NCI-H1436 treated with DMSO at 0.1 percent for 48 hours (cell line): ENCODE data around the gene SAP30BP.

Experiments used
- DNase-seq: peaks from one replicate; lab custom pipeline; 2025; lab: John Stamatoyannopoulos, UW

Gene SAP30BP

DNA sequence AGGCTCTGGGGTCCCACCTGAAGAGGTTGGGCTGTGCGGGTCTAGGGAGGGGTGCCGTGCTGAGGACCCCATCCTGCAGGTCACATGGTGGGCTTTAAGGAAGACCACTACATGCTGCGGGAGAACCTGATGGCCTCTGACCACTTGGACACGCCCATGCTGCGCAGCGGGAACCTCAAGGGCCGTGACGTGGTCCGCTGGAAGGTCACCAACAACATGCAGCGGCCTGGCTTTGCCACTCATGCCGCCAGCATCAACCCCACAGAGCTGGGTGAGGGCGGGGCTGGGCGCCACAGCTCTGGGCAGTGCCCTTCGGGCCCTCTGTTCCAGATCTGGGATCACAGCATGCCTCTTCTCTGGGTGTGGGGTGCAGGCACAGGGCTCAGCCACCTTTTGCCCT, 72.7 kb downstream of the SAP30BP start:
- DNase-seq, result no peak

DNA sequence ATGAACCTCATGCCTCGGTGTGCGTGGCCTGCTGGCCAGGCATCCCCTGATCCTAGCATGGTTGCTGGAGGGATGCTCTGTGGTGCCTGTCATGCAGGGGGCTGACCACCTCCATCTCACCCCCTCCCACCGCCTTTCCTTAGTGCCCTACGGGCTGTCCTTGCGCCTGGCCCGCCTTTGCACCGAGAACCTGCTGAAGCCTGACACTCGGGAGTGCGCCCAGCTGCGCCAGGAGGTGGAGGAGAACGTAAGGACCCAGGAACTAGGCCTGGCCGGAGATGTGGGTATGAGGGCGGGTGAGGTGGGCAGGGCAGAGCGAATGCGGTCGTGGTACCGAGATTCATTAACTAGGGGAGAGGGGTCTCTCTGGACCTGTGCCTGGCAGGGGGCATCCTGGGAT, 73.1 kb downstream of the SAP30BP start:
- DNase-seq, result no peak

DNA sequence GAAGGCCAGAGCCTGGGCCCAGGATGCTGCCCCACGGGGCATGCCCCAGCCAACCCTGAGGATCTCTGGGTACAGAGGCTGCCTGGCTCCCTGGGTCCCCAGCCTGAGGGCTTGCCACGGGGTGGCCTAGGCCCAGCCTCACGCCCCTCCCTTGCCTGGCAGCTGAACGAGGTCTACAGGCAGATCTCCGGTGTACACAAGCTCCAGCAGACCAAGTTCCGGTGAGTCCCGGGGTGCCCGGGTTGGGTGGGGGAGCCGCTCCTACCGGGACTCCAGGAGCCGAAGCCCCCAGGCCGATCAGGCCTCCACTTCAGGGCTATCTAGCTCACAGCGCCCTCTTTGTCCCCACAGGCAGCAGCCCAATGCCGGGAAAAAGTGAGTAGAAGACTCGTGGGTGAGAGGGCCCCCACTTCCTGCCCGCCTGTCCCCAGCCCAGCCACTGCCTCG, 73.5 kb downstream of the SAP30BP start:
- no peak for DNase-seq

DNA sequence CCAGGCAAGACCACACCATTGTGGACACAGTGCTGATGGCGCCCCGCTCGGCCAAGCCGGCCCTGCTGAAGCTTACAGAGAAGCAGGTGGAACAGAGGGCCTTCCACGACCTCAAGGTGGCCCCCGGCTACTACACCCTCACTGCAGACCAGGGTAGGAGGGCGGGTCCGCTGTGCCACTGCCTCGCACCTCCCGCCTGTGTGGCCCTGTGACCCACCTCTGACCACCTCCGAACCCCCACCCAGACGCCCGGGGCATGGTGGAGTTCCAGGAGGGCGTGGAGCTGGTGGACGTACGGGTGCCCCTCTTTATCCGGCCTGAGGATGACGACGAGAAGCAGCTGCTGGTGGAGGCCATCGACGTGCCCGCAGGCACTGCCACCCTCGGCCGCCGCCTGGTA, 75.2 kb downstream of the SAP30BP start:
- no peak for DNase-seq

- DNase-seq, result no peak
These were observed 76.6 kb downstream of the SAP30BP start for GRCh38 chr17:75743625-75744206.

DNA sequence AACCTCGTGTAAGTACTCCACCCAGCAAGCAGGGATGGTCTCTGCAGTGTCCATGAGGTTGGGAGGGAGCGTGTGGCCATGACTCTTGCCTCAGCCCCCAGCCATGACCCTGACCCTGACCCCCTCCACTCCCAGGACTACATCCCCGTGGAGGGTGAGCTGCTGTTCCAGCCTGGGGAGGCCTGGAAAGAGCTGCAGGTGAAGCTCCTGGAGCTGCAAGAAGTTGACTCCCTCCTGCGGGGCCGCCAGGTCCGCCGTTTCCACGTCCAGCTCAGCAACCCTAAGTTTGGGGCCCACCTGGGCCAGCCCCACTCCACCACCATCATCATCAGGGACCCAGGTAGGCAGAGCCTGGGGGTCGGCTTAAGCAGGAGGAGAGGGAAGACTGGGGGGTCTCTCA, 81.6 kb downstream of the SAP30BP start:
- DNase-seq, result no peak

DNA sequence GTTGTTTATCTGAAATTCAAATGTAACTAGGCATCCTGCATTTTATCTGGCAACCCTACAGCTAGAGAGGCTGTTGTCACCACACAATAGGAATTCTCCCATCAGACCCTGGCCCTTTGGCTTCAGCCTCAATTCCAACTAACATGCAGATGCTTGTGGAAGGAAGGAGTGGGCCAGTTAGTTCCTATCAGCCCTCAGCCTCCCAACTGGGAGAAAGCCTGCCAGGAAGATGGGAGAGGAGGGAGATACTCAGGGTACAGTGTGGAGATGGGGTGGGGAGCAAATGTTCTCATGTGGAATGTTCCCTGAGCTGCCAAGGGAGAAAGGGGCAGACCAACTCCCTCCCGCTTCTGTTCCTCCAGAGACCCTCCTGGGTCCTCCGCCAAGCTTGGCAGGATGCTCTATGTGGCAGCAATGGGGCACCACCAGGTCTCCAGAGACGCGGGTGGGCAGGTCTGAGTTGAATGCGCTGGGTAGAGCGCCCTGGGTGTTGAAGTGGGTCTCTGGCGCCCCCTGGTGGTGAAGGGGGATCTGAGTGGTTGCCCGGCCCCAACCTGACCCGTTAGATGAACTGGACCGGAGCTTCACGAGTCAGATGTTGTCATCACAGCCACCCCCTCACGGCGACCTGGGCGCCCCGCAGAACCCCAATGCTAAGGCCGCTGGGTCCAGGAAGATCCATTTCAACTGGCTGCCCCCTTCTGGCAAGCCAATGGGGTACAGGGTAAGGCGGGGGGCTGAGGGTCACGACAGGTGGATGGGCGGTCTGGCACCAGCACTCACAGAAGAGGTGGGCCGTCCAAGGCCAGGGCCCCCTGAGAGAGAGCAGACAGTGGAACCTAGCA, 82.6 kb downstream of the SAP30BP start:
- no peak for DNase-seq

- no peak for DNase-seq
These were observed 83.7 kb downstream of the SAP30BP start for GRCh38 chr17:75750661-75751423.

GRCh38 chr17:75751676-75752404, 84.7 kb downstream of the SAP30BP start:
- no peak for DNase-seq

- DNase-seq, result no peak
These were observed 85.2 kb downstream of the SAP30BP start for GRCh38 chr17:75752405-75752709.

GRCh38 chr17:75752802-75753513, 85.8 kb downstream of the SAP30BP start:
- DNase-seq, result no peak

- no peak for DNase-seq
These were observed 86.6 kb downstream of the SAP30BP start for GRCh38 chr17:75753514-75754377.

- DNase-seq, result no peak
These were observed 87.5 kb downstream of the SAP30BP start for GRCh38 chr17:75754378-75755204.

GRCh38 chr17:75755205-75755901, 88.2 kb downstream of the SAP30BP start:
- DNase-seq, result no peak

- no peak for DNase-seq
These were observed 88.9 kb downstream of the SAP30BP start for GRCh38 chr17:75755990-75756389.

DNA sequence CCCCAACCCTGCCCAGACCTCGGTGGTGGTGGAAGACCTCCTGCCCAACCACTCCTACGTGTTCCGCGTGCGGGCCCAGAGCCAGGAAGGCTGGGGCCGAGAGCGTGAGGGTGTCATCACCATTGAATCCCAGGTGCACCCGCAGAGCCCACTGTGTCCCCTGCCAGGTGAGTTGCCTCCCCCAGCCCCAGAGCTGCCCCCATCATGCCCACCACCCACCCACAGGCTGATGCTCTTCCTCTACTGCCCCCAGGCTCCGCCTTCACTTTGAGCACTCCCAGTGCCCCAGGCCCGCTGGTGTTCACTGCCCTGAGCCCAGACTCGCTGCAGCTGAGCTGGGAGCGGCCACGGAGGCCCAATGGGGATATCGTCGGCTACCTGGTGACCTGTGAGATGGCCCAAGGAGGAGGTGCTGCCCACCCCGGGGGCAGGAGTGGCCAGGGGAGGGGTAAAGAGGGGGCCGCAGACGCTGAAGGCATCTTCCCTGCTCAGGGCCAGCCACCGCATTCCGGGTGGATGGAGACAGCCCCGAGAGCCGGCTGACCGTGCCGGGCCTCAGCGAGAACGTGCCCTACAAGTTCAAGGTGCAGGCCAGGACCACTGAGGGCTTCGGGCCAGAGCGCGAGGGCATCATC, 89.4 kb downstream of the SAP30BP start:
- DNase-seq, result no peak

DNA sequence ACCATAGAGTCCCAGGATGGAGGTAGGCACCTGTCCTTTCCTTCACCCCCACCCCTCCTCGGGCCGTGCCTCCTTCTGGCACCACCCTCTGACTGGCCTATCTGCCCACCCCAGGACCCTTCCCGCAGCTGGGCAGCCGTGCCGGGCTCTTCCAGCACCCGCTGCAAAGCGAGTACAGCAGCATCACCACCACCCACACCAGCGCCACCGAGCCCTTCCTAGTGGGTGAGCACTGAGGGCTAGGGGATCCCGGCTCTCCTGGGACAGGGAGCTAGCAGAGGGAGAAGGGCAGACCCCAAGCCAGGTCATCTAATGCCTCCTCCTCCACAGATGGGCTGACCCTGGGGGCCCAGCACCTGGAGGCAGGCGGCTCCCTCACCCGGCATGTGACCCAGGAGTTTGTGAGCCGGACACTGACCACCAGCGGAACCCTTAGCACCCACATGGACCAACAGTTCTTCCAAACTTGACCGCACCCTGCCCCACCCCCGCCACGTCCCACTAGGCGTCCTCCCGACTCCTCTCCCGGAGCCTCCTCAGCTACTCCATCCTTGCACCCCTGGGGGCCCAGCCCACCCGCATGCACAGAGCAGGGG, 90.0 kb downstream of the SAP30BP start:
- DNase-seq, result no peak
